NOMO-1 (cell line): ENCODE results near the gene MYT1.

Source experiments
- DNase-seq, 2 experiments: peaks; one replicate each; lab custom pipeline; 2025; ENCODE audit not compliant: unreplicated experiment in 2 of 2; lab: John Stamatoyannopoulos, UW

The MYT1 gene

GRCh38 chr20:64139199-64140060, 24.8 kb upstream of the MYT1 start:
- DNase-seq: no peak

DNA sequence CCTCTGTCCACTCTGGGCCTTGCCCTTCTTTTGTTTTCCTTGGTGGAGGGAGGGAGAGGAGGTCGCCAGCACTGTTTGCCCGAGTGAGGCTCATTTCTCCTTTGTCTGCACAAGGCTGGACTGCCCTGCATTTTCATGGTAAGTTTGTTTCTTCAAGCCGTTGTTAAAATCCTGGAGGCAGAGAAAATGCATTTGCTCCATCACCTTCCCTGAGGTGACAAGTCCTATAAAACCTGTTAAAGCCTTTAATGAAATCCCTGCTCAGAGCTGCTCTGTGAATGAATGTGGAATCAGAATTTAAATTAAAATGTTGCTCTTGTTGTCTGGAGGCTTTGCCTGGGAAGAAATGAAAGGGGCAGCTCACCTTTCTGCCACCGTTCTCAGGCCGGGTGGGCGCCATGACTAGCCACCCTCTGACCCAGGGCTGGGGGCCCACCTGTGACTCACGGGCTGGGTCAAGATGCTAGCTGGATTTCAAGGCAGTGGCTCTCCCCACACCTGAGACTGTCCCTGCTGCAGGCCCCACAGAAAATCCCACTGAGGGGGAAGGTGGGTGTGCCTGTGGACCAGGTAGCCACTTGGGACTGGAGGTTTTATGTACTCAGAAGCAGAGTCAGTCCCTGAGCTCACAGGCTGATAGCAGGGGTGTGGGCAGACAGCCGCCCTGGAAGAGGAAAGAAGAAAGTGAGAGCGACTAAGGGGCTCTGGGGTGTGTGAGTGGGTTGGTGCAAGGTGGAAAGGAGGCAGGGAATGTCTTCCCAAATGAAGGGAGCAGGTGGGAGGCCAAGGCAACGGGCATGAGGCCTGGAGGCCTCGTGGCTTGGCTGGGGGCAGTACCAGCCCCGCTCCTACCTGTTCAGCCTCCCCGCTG, 24.0 kb upstream of the MYT1 start:
- no peak for DNase-seq

- no peak for DNase-seq
These were observed 23.3 kb upstream of the MYT1 start for GRCh38 chr20:64140956-64141355.

DNA sequence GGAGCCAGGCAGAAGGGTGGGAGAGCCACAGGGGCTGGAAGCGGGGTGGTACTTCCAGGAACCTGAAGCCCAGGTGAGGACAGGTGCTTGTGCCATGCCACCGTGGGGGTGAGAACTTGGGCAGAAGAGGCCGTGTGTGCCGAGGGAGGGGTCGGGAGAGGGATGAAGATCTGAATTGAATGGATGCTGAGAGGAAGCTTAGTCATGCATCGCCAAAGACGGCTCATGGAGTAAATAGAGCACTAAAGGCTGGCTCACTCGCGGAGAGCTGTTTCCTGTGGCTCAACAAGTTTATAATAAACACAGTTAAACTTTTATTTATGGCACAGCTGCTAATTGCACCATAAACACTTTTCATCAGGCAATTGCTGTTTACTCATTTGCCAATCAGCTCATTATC, 21.7 kb upstream of the MYT1 start:
- DNase-seq: no peak

GRCh38 chr20:64143018-64143801, 21.0 kb upstream of the MYT1 start:
- no peak for DNase-seq

DNA sequence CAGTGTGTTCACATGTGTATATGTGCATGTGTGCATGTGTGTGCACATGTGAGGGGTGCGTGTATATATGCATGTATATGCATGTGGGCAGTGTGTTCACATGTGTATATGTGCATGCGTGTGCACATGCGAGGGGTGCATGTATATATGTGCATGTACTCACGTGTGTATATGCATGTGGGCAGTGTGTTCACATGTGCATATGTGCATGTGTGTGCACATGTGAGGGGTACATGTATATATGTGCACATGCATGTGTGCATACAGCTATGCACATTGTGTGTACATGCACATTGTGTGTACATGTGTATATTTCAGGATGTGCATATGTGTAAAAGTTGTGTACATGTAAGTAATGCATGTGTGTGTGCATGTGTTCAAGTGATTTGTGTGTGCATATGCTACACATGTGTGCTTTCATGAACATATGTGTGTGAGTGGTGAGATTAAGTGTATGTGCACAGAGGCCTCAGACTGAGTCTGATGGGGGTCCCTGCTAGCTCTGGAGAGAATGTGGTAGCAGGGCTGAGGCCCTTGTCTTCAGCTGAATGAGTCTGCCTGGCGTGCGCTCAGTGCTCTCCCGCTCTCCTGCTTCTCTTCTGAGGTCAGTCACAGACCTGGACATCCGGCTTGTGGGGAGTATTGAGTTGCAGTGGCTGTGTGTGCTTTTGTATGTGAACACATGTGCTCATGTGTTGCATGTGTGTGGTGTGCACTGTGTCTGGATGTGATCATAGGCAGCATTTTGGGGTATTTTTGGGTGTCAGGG, 19.9 kb upstream of the MYT1 start:
- DNase-seq: no peak

- no peak for DNase-seq
These were observed 18.6 kb upstream of the MYT1 start for GRCh38 chr20:64145458-64146300.

GRCh38 chr20:64146301-64146935, 17.8 kb upstream of the MYT1 start:
- no peak for DNase-seq

DNA sequence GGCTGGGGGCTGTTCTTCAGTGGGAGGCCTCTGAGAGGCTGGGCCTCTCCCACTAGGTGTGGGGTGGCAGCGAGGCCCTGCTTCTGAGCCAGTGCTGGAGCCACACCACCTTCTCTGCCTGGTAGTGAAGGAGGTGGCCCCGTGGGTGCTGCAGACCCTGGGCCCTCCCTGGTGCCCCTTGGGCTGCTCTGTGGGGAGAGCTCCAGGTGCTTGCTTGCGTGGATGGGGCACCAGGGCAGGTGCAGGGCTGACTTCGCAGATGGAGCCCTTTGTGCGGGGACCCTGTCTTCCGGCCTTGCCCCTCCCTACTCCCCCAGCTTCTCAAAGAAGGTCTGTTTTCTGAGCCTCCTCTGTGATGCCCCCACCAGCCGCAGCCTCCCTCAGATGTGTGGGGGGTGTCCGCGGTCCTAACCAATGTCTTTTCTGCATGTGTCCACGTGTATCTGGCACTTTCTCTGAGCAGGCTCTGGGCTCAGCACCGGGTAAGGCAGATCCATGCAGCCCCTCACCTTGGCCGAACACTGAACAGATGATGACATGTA, 17.2 kb upstream of the MYT1 start:
- DNase-seq: no peak

- no peak for DNase-seq
These were observed 15.7 kb upstream of the MYT1 start for GRCh38 chr20:64148581-64148980.

- no peak for DNase-seq
These were observed 15.1 kb upstream of the MYT1 start for GRCh38 chr20:64149141-64149540.

- DNase-seq: no peak
These were observed 14.3 kb upstream of the MYT1 start for GRCh38 chr20:64149809-64150560.

- no peak for DNase-seq
These were observed 13.3 kb upstream of the MYT1 start for GRCh38 chr20:64150756-64151632.

GRCh38 chr20:64151633-64152530, 12.4 kb upstream of the MYT1 start:
- DNase-seq: no peak

GRCh38 chr20:64152906-64153305, 11.3 kb upstream of the MYT1 start:
- no peak for DNase-seq

DNA sequence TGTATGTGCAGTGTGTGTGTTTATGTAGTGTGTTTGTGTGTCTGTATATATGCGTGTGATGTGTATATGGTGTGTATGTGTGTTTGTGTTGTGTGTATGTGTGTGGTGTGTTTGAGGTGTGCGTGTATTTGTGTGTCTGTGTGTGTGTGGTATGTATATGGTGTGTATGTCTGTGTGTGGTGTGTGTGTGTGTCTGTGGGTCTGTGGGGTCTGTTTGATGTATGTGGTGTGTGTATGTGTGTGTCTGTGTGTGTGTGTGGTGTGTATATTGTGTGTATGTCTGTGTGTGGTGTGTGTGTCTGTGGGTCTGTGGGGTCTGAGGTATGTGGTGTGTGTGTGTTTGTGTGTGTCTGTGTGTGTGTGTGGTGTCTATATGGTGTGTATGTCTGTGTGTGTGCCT, 10.8 kb upstream of the MYT1 start:
- DNase-seq: no peak
